ENCODE data around the gene OR52A5. TPM values are rescaled to one million over a fixed set of nuclear protein-coding genes. Genes with fewer than 3 reads are reported as not detected.

OR52A5 gene
- total RNA-seq, 1 experiment from 2014 or later = 0.21 TPM

DNA sequence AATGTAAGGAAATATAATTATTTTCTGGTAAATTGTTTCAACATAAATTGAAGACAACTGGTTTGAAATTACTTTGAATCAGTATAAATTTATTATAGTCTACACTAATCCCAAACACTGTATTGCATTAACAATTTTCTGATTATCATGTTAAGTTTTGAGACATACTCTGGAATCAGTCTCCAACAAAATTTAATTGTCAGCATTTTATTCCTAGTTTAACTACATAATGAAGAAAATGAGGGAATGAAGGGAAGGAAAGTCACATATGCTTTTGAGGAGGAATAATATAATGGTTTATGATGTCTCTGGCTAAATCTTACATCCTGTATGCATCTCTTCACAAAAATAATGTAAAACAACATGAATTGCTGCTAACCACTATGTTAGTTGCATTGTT, 54.6 kb downstream of the OR52A5 start:
- no peaks in the 10 kb centered on the region for H3K27me3 ChIP-seq (ENCODE audit: control insufficient read depth, insufficient read depth, low read length)
- no peak overlapping the region for H3K4me3 ChIP-seq (ENCODE audit: insufficient read depth, low read depth, low read length)
- DNase-seq = no peak
- H3K36me3 ChIP-seq (replicated peaks; ENCODE audit: control insufficient read depth, insufficient read depth, low read length) = no peaks in the 10 kb centered on the region

DNA sequence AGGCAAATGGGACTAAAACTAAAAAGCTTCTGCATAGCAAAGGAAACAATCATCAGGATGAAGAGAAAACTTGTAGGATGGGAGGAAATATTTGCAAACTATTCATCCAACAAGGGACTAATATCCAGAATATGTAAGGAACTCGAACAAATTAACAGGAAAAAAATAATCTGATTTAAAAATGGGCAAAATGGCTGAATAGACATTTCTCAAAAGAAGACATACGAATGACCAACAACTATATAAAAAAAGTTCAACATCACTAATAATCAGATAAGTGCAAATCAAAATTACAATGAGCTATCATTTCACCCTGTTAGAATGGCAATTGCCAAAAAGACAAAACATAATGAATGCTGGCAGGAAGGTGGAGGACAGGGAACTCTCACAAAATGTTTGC, 56.8 kb downstream of the OR52A5 start:
- DNase-seq = no peak
- H3K27me3 ChIP-seq (ENCODE audit: control insufficient read depth, insufficient read depth, low read length) = no peaks in the 10 kb centered on the region
- H3K36me3 ChIP-seq (replicated peaks; ENCODE audit: control insufficient read depth, insufficient read depth, low read length) = no peaks in the 10 kb centered on the region
- no peak overlapping the region for H3K4me3 ChIP-seq (ENCODE audit: insufficient read depth, low read depth, low read length)

Other genes with a start within 250 kb of the OR52A5 start
- not detected in 2 replicates for gene OR51A7, start 234.6 kb downstream of the OR52A5 start, total RNA-seq (2014; rRNA removed; shearing (Covaris generic))
- gene OR51G2, start 219.0 kb downstream of the OR52A5 start, total RNA-seq (2014; rRNA removed; shearing (Covaris generic)) = not detected in 2 replicates
- gene OR51G1, start 214.0 kb downstream of the OR52A5 start, total RNA-seq (2014; rRNA removed; shearing (Covaris generic)) = not detected in 2 replicates
- gene OR51A4, start 190.8 kb downstream of the OR52A5 start, total RNA-seq (2014; rRNA removed; shearing (Covaris generic)) = not detected in 2 replicates
- gene OR51A2, start 182.6 kb downstream of the OR52A5 start, total RNA-seq (2014; rRNA removed; shearing (Covaris generic)) = not detected in 2 replicates
- not detected in 2 replicates for gene OR51L1, start 143.5 kb downstream of the OR52A5 start, total RNA-seq (2014; rRNA removed; shearing (Covaris generic))
- gene OR52J3, start 91.8 kb downstream of the OR52A5 start, total RNA-seq (2014; rRNA removed; shearing (Covaris generic)) = not detected in 2 replicates
- gene OR52E2, start 78.7 kb downstream of the OR52A5 start, total RNA-seq (2014; rRNA removed; shearing (Covaris generic)) = not detected in 2 replicates
- not detected in 2 replicates for gene OR52E1, start 68.8 kb downstream of the OR52A5 start, total RNA-seq (2014; rRNA removed; shearing (Covaris generic))
- gene OR52A1, start 16.4 kb upstream of the OR52A5 start, total RNA-seq (2014; rRNA removed; shearing (Covaris generic)) = 3.0 and 8.2 TPM in 2 replicates
- not detected in 2 replicates for gene OR51V1, start 62.3 kb upstream of the OR52A5 start, total RNA-seq (2014; rRNA removed; shearing (Covaris generic))
- not detected in 2 replicates for gene HBB, start 88.7 kb upstream of the OR52A5 start, total RNA-seq (2014; rRNA removed; shearing (Covaris generic))
- gene HBD, start 96.1 kb upstream of the OR52A5 start, total RNA-seq (2014; rRNA removed; shearing (Covaris generic)) = not detected in 2 replicates
- gene HBG1, start 111.5 kb upstream of the OR52A5 start, total RNA-seq (2014; rRNA removed; shearing (Covaris generic)) = not detected in 2 replicates
- gene HBG2, start 116.4 kb upstream of the OR52A5 start, total RNA-seq (2014; rRNA removed; shearing (Covaris generic)) = not detected in 2 replicates
- 1.5 and 3.4 TPM in 2 replicates for gene HBE1, start 131.6 kb upstream of the OR52A5 start, total RNA-seq (2014; rRNA removed; shearing (Covaris generic))
- gene OR51B4, start 163.6 kb upstream of the OR52A5 start, total RNA-seq (2014; rRNA removed; shearing (Covaris generic)) = not detected in 2 replicates
- not detected in 2 replicates for gene OR51B2, start 185.9 kb upstream of the OR52A5 start, total RNA-seq (2014; rRNA removed; shearing (Covaris generic))
- gene OR51B5, start 205.2 kb upstream of the OR52A5 start, total RNA-seq (2014; rRNA removed; shearing (Covaris generic)) = 0.15 TPM in 1 of 2 replicates, not detected in the other
- not detected in 2 replicates for gene OR51B6, start 213.2 kb upstream of the OR52A5 start, total RNA-seq (2014; rRNA removed; shearing (Covaris generic))
- not detected in 2 replicates for gene OR51M1, start 245.5 kb upstream of the OR52A5 start, total RNA-seq (2014; rRNA removed; shearing (Covaris generic))